HK-2 (cell line): Measurements from ENCODE around the gene HOXC5.

Experiments
- DNase-seq: peaks from one replicate; pipeline ENCODE4 v3.0.0-alpha.2; 2018; ENCODE audit not compliant: unreplicated experiment

Gene HOXC5

DNA sequence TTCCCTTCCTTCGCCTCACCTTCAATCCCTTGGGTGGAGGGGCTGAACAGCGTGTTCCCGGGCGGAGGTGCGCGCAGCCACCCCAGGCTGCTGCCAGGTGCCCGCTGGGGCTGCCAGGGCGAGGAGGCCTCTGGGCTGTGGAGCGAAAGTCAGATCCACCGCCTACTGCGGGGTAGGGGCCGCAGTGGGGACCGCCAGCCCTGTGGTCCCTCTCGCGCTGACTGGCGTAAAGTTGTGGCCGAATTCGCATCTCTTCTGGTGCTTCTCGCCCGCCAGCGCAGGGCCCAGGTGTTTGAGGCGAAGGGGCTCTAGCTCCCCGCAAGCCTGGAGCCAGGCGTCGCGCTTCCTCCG, 13.9 kb downstream of the HOXC5 start:
- DNase-seq: no peak

DNA sequence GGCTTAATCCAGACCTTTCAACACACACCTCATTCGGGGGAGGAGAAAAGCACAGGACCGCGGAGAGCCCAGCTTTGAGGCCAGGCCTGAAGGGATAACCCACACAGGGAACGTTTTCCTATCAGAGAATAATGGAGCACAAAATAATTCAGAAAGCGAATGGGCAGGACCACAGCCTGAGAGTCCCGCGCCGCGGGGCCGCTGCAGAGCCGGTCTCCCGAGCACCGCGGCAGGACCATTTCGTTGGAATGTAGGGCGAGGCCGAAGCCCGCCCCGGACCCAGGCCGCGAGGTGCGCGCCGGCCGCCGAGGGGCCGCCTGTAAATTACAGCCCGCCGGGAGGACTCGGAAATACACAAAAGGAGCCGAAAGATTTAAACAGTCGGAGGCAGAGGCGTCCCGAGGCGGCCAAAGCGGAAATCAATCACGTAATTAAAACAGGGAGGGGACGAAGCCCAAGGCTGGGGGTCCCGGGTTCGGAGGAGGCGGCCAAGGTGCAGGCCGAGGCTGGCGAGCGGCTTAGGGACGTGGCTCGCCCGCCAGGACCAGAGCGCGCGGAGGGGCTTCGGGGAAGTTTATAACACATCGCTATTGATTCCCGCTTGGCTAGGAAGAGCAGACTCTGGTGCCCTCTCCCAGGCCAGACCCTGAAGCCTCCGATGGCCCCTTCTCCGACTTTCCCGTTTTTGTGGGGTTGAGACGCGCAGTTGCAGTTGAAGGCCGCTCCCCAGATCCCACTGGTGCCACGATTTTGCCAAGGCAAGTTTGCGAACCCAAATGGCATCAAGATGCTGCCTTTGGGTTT, 14.5 kb downstream of the HOXC5 start:
- no peak for DNase-seq

DNA sequence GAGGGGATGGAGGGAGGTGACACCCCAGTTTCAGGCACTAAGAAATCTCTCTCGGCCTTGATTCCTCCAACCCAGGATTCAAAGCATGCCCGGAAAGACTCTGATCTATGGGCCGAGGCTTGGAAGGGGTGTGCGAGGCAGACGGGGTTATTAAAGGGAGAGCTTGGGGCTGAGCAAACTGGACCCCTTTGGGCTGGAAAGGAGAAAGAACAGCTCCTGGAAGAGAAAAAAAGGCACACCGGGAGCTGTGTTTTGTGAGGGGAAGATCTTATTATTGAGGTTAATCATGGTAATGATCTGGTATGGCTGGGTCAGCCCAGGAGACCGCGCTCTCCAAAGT, 15.1 kb downstream of the HOXC5 start:
- no peak for DNase-seq

DNA sequence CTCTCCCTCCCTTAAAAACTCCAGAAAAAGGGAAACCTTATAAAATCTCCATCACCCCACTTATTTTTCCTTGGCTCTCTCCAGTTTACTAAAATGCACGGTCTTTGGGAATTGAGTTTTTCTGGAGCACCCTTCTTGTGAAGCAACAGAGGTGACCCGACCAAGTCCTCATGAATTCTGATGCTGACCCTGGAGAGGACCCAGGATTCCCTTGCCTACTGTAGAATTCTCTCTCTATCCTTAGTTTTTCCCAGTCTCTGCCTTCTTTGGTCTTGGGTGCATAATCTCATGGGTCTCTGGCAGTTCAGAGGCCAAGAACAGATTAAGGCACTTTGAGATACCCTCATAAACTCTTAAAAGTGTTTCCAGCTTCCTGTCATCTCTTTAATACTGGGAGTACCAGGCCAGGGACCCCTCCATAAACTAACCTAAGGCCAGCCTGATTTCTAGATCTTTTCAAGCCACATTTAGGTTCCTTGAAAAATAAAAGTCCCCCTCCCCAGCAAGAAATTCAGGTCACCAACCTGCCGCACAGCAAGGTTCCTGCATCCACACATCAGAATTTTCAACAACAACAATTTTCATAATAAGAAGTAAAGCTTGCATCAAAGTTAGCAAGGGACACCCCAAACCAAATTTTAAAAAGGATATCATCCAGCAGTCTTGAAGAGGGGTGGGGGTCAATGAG, 15.7 kb downstream of the HOXC5 start:
- no peak for DNase-seq

DNA sequence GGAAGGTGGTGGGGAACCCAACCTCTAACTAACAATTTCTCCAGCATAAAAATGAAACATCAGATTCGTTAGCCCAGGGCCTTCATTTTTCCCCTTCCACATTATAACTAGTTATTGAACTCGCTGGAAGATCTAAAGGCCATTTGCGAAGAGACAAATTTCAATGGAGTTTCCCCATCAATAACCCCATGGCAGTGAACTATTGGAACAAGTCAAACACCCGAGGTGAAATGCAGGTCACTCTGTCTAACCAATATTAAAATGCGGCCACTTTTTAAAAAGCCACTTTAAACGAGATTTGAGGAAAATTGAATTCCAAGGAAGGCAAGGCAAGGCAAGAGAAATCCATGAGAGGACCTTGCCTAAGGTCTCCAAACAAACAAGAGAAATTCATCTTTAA, 16.3 kb downstream of the HOXC5 start:
- DNase-seq: no peak

DNA sequence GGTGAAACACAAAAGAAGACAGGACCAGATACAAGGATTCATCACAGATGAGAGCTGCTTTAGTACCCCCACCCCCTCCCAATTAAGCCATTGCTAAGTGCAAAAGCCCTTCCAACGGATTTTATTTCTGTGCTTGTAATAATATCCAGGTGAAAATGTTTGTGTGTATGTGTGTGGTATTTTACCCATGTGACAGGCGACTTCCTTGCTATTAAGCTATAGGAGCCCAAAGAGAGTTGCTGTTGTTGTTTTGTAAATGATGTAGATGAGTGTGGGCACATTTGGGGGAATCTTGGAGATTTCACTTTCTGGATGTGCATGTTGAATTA, 17.6 kb downstream of the HOXC5 start:
- no peak for DNase-seq

DNA sequence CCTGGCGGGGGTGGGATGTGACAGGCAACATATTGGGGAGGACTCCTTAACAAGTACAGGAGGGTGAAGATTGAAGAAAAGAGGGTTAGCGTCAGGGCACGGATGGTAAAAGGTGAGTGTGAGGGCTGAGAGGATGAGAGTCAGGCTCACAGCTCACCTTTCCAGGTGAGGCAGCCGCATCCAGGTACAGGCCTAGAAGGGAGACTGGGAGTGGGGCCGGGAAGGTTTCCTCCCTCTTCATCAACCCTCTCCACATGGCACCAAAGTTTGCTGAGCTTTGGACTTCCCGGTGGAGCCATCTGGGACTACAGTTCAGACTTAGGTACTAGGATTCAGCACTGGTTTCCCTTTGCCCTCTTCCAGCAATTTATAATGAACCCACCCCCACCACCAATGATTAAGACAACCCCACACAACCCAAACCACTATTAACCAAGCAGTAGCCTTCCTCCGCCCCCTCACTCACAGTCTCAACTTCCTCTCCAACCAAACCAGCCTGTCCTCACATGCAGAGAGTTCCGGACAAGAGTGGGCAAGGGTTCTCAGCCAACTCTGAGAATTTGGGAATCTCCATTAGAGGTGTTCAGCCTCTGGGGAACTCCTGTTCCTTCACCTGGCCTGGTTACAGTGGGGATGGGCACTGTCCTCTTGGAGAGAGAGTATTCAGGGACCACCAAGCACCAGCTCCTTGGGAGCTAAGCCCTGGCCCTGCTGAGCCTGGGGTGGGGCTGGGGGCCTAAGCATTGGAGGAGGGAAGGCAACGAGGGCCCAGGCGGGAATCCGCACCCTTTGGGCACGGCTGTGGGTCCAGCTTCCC, 18.4 kb downstream of the HOXC5 start:
- DNase-seq: no peak

DNA sequence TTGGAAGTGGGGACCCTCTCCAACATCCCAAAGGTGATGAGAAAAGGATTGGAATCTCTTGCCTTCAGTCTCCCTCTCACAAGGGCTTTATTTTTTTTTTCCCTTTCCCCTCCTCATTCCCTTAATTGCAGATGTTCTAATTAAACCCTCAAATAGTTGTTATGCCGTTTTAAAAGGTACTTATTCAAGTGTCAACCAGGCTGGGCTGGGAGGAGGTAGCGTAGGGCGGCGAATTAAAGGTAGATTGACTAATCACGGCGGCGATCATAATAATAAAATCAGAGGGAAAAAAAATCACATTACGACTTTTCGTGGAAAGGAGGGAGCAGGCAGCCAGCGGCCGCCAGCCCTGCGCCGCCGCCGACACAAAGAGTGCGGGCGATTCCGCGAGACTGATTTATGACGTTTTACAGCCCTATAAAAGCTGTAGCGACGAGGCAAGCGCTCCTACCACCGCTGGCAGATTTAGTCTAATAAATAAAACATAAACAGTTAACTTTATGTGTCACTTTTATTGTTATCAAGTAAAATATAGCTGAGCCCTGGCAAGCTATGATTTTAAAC, 19.1 kb downstream of the HOXC5 start:
- DNase-seq: no peak

DNA sequence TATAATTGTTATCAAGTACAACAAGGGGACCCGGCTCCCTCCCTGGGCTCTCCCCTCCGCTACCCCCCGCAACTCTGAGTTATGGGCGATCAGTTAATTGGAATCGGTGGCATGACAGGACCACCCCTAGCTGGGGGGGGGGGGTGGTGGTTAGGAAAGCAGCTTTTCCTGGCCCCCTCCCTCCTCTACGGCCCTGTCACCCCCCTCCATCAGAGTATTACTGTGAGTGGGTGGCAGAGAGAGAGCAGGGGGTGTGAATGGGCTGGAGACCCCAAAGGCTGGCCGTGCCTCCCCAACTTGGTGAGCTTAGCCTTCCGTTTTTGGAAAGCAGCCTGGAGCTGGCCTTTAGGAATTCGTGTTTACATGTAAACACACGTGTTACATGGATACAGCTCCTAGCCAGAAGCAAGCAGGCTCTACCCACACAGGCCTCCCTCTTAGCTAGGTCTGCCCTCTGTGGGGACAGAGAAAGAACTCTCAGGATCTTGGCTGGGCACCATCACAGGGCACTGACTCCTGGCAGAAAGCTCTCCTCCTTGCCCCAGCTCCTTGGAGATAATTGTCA, 19.7 kb downstream of the HOXC5 start:
- DNase-seq: no peak

DNA sequence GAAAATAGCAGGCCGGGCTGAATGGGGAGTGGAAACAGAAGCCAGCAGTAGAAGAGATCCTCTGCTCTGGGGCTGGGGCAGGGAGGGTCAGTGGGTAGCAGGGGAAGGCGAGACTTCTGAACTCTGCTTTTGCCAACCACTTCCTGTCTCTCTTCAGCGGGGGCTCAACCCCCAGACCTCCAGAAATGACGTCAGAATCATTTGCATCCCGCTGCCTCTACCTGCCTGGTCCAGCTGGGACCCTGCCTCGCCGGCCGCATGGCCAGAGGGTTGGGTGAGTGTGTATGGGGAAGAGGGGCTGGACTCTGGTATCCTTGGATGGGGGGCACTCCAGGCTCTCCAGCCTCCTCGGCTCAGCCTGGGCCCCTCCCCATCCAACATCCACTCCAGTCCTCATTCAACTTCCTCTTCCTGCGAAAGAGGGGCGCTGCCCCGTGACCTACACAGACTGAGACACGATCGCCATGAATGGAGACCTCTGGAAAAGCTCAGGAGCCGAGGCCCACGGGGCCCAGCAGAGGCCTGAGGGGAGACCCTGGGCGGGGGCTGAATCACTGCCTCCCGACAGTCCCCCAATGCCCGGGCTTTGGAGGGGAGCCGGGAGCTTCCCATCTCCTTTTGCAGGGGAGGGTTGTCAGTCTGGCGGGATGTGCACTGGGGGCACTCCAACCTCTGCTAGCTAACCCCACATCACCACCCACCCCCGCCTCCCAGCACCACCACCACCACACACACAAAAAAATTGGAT, 20.3 kb downstream of the HOXC5 start:
- no peak for DNase-seq

DNA sequence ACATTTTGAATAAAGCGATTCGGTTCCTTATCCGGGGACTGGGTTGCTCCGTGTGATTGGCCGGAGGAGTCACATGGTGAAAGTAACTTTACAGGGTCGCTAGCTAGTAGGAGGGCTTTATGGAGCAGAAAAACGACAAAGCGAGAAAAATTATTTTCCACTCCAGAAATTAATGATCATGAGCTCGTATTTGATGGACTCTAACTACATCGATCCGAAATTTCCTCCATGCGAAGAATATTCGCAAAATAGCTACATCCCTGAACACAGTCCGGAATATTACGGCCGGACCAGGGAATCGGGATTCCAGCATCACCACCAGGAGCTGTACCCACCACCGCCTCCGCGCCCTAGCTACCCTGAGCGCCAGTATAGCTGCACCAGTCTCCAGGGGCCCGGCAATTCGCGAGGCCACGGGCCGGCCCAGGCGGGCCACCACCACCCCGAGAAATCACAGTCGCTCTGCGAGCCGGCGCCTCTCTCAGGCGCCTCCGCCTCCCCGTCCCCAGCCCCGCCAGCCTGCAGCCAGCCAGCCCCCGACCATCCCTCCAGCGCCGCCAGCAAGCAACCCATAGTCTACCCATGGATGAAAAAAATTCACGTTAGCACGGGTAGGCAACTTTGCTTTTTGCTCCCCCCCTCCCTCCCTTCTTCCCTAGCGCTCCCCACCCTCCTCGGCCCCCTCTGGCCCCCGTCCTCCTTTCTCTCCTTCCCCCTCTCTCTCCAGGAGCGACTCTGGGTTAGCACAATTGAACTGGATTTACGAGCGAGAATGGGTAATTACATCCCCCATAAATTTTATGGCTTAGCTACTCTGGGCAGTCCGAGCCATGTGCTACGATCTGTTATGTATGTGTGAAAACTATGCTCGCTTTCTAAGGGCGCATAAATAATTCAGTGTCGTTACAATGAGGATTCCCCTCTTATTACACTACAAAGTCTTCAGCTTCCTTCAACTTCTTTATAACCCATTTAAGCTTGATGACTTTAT, 21.2 kb downstream of the HOXC5 start, which contains the start of gene HOXC4:
Gene HOXC4, plus strand, starts transcription at position 85 of the 991 bp plus-strand sequence. Its CDS starts 88 bp downstream, at position 173.
- no peak for DNase-seq

DNA sequence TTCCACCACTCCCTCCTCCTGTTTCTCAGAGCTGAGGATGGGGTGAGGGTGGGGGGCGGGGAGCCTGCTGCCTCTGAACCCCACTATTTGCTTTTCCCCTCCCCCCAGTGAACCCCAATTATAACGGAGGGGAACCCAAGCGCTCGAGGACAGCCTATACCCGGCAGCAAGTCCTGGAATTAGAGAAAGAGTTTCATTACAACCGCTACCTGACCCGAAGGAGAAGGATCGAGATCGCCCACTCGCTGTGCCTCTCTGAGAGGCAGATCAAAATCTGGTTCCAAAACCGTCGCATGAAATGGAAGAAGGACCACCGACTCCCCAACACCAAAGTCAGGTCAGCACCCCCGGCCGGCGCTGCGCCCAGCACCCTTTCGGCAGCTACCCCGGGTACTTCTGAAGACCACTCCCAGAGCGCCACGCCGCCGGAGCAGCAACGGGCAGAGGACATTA, 21.9 kb downstream of the HOXC5 start:
- DNase-seq: no peak

DNA sequence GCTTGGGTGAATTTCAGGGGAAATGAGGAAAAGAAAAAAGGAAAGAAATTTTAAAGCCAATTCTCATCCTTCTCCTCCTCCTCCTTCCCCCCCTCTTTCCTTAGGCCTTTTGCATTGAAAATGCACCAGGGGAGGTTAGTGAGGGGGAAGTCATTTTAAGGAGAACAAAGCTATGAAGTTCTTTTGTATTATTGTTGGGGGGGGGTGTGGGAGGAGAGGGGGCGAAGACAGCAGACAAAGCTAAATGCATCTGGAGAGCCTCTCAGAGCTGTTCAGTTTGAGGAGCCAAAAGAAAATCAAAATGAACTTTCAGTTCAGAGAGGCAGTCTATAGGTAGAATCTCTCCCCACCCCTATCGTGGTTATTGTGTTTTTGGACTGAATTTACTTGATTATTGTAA, 22.7 kb downstream of the HOXC5 start:
- no peak for DNase-seq

DNA sequence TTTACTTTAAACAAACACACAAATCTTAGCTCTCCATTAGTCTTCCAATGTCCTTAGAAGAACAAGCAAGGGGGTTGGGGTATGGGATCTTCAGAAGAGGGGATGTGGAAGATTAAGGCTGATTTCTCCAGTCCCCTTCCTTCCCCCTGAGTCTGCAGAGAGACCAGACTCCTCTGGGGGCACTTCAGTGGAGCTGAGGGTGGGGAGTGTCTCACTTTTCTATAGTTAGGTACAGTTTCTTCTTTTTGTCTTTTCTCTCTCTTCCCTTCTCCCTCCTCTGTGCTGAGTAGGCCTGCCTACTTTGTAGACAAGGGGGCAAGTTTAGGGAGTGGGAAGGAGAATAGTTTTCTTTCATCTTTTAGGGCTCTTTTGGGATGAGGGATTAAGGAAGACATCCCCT, 23.3 kb downstream of the HOXC5 start:
- no peak for DNase-seq

DNA sequence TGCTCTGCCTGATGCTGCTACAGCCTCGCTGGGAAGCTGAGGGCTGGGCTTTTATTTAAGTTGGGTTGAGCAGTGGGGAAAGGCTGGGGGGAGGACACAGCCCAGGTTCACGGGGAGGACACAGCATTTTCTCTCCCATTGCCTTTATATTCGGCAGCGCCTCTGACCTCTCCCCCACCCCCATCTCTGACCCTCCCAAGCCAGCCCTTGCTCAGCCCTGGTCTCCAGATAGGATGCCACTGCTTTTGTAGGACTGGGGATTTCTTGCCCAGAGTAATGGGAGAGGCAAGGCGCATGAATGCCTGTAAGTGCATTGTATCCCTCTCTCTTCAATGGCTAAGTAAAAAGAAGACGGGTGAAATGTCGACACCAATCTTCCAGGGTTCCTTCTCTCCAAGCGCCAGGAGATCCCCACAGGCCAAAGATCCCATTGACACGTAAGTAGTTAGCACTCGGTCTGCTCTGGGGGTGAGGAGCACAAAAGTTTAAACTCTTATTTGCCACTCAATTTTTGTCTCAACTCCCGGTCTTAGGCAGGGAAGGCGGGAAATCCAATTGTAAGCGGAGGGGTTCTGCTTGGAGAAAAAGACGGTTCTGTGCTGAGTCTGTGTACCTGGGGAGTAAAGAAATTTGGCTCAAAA, 25.4 kb downstream of the HOXC5 start:
- no peak for DNase-seq

DNA sequence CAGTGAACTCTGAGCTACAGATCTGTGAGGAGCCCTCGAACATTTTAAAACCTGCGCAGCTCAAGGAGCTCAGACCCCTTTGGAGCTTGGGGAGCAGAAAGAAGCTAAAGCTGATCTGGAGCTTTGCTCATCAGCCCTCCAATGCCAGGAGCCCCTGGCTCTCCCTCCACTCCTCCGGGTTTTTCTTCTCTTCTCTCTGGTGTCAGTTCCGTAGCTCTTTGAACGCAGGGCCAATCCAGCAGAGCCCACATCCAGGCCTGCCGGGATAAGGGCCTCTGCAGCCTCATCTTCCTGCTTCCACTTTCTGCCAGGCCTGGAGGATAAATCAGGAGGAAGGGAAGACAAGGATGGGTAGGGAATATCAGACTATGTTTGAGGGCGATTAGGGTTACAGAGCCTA, 26.8 kb downstream of the HOXC5 start:
- no peak for DNase-seq

DNA sequence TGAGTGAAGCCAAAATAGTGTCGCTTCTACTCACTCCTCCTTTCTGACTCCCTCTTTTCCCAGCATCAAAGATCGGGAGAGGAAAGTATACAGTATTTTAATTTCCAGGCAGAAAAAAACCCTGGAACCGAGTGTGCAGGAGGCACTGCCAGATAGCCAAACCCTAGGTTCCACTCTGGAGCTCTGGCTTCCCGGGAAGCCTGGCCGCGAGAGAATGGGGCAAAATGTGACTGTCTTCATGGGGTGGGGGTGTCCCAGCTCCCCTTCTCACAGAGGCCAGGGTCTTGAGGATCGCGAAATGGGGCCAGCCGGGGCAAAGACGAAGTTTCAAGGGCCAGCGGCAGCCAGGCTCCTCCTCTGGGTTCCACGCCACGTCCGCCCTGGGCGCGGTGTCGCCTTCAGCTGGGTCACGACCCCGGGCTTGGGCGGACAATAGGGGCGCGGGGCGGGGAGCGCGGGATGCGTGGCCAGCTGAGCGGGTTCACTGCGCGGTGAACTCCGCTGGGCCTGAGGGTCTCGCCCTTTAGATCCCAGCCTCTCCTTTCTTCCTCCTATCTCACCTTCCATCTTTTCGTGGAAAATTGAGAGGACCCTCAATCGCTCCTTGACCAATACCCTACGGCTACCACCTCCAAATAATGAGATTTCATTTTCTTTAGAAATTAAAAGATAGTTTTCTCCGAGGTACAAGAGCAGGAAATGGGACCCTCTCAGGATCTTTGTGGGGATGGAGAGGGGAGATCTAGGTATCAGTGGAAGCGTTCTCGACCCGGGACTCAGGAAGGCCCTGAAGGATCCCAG, 27.5 kb downstream of the HOXC5 start:
- no peak for DNase-seq

DNA sequence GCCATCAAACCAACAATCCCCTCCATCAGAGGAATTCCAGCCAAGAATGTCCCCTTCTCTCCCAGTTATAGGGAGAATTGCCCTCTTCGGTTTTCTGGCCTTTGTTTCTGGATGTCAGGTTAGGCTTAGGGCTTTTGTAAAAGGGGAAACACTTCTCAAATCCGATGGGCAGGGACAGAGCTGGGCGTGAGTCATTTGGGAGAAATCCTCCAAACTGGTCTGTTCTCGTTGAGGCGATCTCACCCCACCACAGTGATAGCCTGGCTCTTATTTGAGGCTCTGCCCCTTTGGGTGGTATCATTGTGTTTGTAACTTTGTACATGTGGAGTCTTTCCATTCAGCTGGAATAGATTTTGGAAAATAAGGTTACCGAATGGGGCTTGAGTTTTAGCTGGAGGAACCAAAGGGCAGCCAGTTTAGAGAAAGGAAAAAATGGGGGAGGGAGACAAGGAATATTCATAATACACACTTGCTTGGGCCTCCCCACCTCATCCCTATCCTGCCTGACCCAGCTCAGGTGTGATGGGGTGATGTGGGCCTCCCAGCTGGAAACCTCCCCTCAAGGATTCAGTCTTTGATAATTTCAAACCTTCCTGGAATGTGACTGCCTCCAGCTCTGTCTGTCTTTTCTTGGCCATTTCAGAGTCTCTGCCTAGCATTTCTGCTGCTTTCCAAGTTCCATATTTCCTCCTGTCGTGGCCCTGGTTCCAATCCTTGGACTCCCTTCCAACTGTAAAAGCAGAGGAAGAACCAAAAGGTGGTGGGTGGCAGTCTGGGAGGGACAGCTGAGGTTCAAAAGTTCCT, 28.3 kb downstream of the HOXC5 start:
- DNase-seq: no peak
